OCI-LY3 (cell line): ENCODE data around the gene ATP2A1.

Experiments
- H2AFZ ChIP-seq: fragments of 200-600, 300-600 bp; shearing (Covaris generic); 2 replicates; pipeline ENCODE4 v1.6.0; 2014; ENCODE audit warnings: antibody characterized with exemption, low read depth, low read length
- H3K27ac ChIP-seq: fragments of 200-600, 300-600 bp; sonication (generic); 2 replicates; pipeline ENCODE4 v1.5.1; 2014; ENCODE audit warnings: mild to moderate bottlenecking, low read length, moderate library complexity, mixed read lengths
- H3K27me3 ChIP-seq: fragments of 200-600, 300-600 bp; sonication (generic); 2 replicates; pipeline ENCODE4 v1.6.1; 2014; ENCODE audit warnings: low read depth, low read length, mixed read lengths
- H3K36me3 ChIP-seq: fragments of 200-600, 300-600 bp; sonication (generic); replicated peaks from 2 replicates; pipeline ENCODE3; 2014; ENCODE audit warnings: low read depth, low read length, mixed read lengths
- H3K4me1 ChIP-seq: fragments of 300-600, 200-600 bp; sonication (generic); 2 replicates; pipeline ENCODE4 v1.6.1; 2014; ENCODE audit warnings: low read length, mixed read lengths
- H3K4me2 ChIP-seq: fragments of 200-600, 300-600 bp; sonication (generic); 2 replicates; pipeline ENCODE4 v1.6.1; 2014; ENCODE audit warnings: low read length, mixed read lengths
- H3K4me3 ChIP-seq: fragments of 300-600, 200-600 bp; sonication (generic); 2 replicates; pipeline ENCODE4 v1.5.1; 2014; ENCODE audit warnings: antibody characterized with exemption, mild to moderate bottlenecking, low read length, moderate library complexity
- H3K79me2 ChIP-seq: fragments of 300-600, 200-600 bp; shearing (Covaris generic); 2 replicates; pipeline ENCODE4 v1.6.1; 2014; ENCODE audit warnings: mild to moderate bottlenecking, low read length, mixed read lengths
- H3K9ac ChIP-seq: fragments of 300-600, 200-600 bp; shearing (Covaris generic); 2 replicates; pipeline ENCODE4 v1.6.0; 2014; ENCODE audit warnings: mild to moderate bottlenecking, low read length, moderate library complexity
- H3K9me3 ChIP-seq: fragments of 200-600, 300-600 bp; shearing (Covaris generic); 2 replicates; pipeline ENCODE4 v1.6.1; 2014; ENCODE audit warnings: low read length, mixed read lengths; ENCODE audit not compliant: insufficient read depth
- H4K20me1 ChIP-seq: fragments of 200-600, 300-600 bp; sonication (generic); 2 replicates; pipeline ENCODE4 v1.6.1; 2016; ENCODE audit warnings: low read length, mixed read lengths; ENCODE audit not compliant: insufficient read depth
- CTCF ChIP-seq: fragments of 200-600, 300-600 bp; sonication (generic); IDR thresholded peaks from 2 replicates; pipeline ENCODE4 v1.5.1; 2014; ENCODE audit warnings: antibody characterized with exemption, low read length, low read depth
- EZH2phosphoT487 ChIP-seq: fragments of 200-600 bp; shearing (Covaris generic); IDR thresholded peaks from 2 replicates; pipeline ENCODE4 v1.6.1; 2018; ENCODE audit warnings: antibody characterized with exemption, mixed run types, low read depth

ATP2A1 gene

GRCh38 chr16:28845761-28846079 lies 32.6 kb upstream of the ATP2A1 start:
- Histone ChIP-seq H3K4me1 (peaks cover 13% of the 10 kb centered on the region), H3K27me3 (no peaks in the 10 kb centered on the region), H3K9ac (peak overlapping the region; percentile 79), H3K36me3 (peaks cover 29% of the 10 kb centered on the region), H3K79me2 (peaks cover 31% of the 10 kb centered on the region), H2AFZ (peak overlapping the region; percentile 15; the same call in 1 of the 2 replicates), H3K9me3 (no peaks in the 10 kb centered on the region), H3K27ac (peak overlapping the region; percentile 43), H4K20me1 (no peaks in the 10 kb centered on the region), H3K4me2 (peak overlapping the region; percentile 67), H3K4me3 (peak overlapping the region; percentile 87)
- TF ChIP-seq CTCF = no peak
- no peak for TF ChIP-seq EZH2phosphoT487

GRCh38 chr16:28846080-28846932 lies 32.0 kb upstream of the ATP2A1 start, which contains the start of gene TUFM:
TUFM (minus strand) TSS chr16:28846348; CDS start chr16:28846269, 79 bp downstream.
- peak within 1 kb of the TSS; percentile 87 for H3K4me2 ChIP-seq
- H3K79me2 ChIP-seq = peaks cover 31% of the 10 kb centered on the region
- H4K20me1 ChIP-seq = no peaks in the 10 kb centered on the region
- peak within 1 kb of the TSS; percentile 86 for H3K9ac ChIP-seq
- H3K9me3 ChIP-seq = no peaks in the 10 kb centered on the region
- peaks cover 13% of the 10 kb centered on the region for H3K4me1 ChIP-seq
- peak within 1 kb of the TSS; percentile 82 for H2AFZ ChIP-seq
- H3K27me3 ChIP-seq = no peaks in the 10 kb centered on the region
- peak within 1 kb of the TSS; percentile 55 for H3K27ac ChIP-seq
- peaks cover 29% of the 10 kb centered on the region for H3K36me3 ChIP-seq
- H3K4me3 ChIP-seq = peak within 1 kb of the TSS; percentile 87
- TF ChIP-seq EZH2phosphoT487 = no peak
- peak; percentile 55 for TF ChIP-seq CTCF

GRCh38 chr16:28846933-28847273 lies 31.4 kb upstream of the ATP2A1 start:
- Histone ChIP-seq H3K4me1 (peaks cover 13% of the 10 kb centered on the region), H3K4me3 (peak overlapping the region; percentile 87), H3K9ac (peak overlapping the region; percentile 86), H3K4me2 (peak overlapping the region; percentile 87), H3K79me2 (peaks cover 31% of the 10 kb centered on the region), H3K9me3 (no peaks in the 10 kb centered on the region), H3K27ac (peak overlapping the region; percentile 55), H2AFZ (peak overlapping the region; percentile 82), H4K20me1 (no peaks in the 10 kb centered on the region), H3K36me3 (peaks cover 27% of the 10 kb centered on the region), H3K27me3 (no peaks in the 10 kb centered on the region)
- TF ChIP-seq CTCF = no peak
- TF ChIP-seq EZH2phosphoT487 = no peak

GRCh38 chr16:28858421-28858820 lies 19.9 kb upstream of the ATP2A1 start:
- Histone ChIP-seq H3K9ac (no peak overlapping the region), H3K4me3 (no peak overlapping the region), H3K79me2 (peaks cover 12% of the 10 kb centered on the region), H3K36me3 (no peaks in the 10 kb centered on the region), H3K27ac (no peak overlapping the region), H2AFZ (no peak overlapping the region), H4K20me1 (no peaks in the 10 kb centered on the region), H3K4me1 (peaks cover 5% of the 10 kb centered on the region), H3K4me2 (no peak overlapping the region), H3K9me3 (no peaks in the 10 kb centered on the region), H3K27me3 (no peaks in the 10 kb centered on the region)
- TF ChIP-seq CTCF = no peak
- no peak for TF ChIP-seq EZH2phosphoT487
